HCT116 (cell line): ENCODE data around the gene NR2C2.

Experiments used
- EGR1 ChIP-seq: IDR thresholded peaks from 2 replicates; pipeline ENCODE4 v1.6.1; 2012; ENCODE audit warnings: low read depth
- EZH2 ChIP-seq: fragments of 200-600 bp; sonication (generic); IDR thresholded peaks from 2 replicates; pipeline ENCODE4 v1.6.1; 2017; ENCODE audit warnings: antibody characterized with exemption, mixed run types
- EZH2phosphoT487 ChIP-seq: fragments of 200-600 bp; IDR thresholded peaks from 2 replicates; pipeline ENCODE4 v1.6.1; 2018; ENCODE audit warnings: antibody characterized with exemption, borderline replicate concordance
- POLR2A ChIP-seq: IDR thresholded peaks from 2 replicates; pipeline ENCODE4 v1.7.0; 2011; ENCODE audit warnings: borderline replicate concordance; ENCODE audit not compliant: insufficient read depth, insufficient read length; ENCODE audit errors: extremely low read depth
- POLR2AphosphoS5 ChIP-seq: IDR thresholded peaks from 2 replicates; pipeline ENCODE4 v1.6.1; 2011; ENCODE audit warnings: mild to moderate bottlenecking, low read depth, low read length, moderate library complexity
- RAD21 ChIP-seq: IDR thresholded peaks from 2 replicates; pipeline ENCODE4 v1.6.1; 2012; ENCODE audit warnings: low read depth, mild to moderate bottlenecking
- SIN3A ChIP-seq: IDR thresholded peaks from 2 replicates; pipeline ENCODE4 v1.6.1; 2012; ENCODE audit warnings: low read depth
- SRF ChIP-seq: IDR thresholded peaks from 2 replicates; pipeline ENCODE4 v1.6.1; 2012; ENCODE audit warnings: low read depth
- ZFX ChIP-seq: fragments of 450-650 bp; IDR thresholded peaks from 2 replicates; pipeline ENCODE4 v1.6.1; 2017
- ZNF274 ChIP-seq: fragments of 200-500 bp; sonication (Bioruptor generic); IDR thresholded peaks from 2 replicates; pipeline ENCODE4 v1.6.1; 2014; ENCODE audit warnings: mild to moderate bottlenecking, low read depth, low read length, inconsistent platforms
- TF ChIP-seq, protein P1 (sequence below), 3 experiments: fragments of 200-600 bp in 1 of 3; sonication (generic) in 1 of 3; IDR thresholded peaks in 2 of 3; conservative IDR thresholded peaks in 1 of 3; 2 replicates each; pipeline ENCODE4 v1.5.1; 2012 to 2017; ENCODE audit warnings: low read depth in 2 of 3, low read length in 2 of 3, antibody characterized with exemption in 1 of 3, borderline replicate concordance in 1 of 3, control low read depth in 1 of 3, mild to moderate bottlenecking in 1 of 3, mixed read lengths in 1 of 3, mixed run types in 1 of 3, moderate library complexity in 1 of 3; ENCODE audit not compliant: insufficient read depth in 1 of 3
- TF ChIP-seq, protein P2 (sequence below): IDR thresholded peaks from 2 replicates; pipeline ENCODE4 v1.6.1; 2012

DNA sequence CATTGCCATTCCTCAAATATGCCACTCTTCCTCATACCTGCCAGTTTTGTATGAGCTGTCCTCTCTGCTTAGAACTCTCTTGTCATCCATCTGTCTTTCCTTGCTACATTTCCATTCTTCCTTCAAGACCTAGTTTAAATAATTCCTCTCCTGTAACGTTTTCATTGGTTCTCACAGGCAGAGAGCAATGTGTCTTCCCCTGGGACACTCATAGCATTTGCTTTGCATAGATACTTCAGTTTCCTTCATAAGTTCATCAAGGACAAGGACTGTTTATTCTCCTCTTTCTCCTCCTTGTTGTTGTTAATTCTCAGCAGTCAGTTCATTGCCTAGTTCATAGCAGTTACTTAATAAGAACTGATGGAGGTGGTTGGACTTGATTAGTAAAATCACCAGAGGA, 10.5 kb downstream of the NR2C2 start:
- TF ChIP-seq RAD21 (no peak), ZFX (no peak), ZNF274 (no peak), SIN3A (no peak), POLR2A (no peak), SRF (no peak), EGR1 (no peak), EZH2 (no peak), EZH2phosphoT487 (no peak), POLR2AphosphoS5 (no peak)
- TF ChIP-seq, protein P1, sequence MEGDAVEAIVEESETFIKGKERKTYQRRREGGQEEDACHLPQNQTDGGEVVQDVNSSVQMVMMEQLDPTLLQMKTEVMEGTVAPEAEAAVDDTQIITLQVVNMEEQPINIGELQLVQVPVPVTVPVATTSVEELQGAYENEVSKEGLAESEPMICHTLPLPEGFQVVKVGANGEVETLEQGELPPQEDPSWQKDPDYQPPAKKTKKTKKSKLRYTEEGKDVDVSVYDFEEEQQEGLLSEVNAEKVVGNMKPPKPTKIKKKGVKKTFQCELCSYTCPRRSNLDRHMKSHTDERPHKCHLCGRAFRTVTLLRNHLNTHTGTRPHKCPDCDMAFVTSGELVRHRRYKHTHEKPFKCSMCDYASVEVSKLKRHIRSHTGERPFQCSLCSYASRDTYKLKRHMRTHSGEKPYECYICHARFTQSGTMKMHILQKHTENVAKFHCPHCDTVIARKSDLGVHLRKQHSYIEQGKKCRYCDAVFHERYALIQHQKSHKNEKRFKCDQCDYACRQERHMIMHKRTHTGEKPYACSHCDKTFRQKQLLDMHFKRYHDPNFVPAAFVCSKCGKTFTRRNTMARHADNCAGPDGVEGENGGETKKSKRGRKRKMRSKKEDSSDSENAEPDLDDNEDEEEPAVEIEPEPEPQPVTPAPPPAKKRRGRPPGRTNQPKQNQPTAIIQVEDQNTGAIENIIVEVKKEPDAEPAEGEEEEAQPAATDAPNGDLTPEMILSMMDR (IDR thresholded peaks at IDR 0.05 in 2 of 3, conservative IDR thresholded peaks at IDR 0.05 in 1 of 3; ENCODE audit: borderline replicate concordance in 1 of 3, insufficient read depth in 1 of 3, low read depth in 2 of 3, low read length in 2 of 3): no peak
- TF ChIP-seq, protein P2, sequence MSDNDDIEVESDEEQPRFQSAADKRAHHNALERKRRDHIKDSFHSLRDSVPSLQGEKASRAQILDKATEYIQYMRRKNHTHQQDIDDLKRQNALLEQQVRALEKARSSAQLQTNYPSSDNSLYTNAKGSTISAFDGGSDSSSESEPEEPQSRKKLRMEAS: no peak
